IPS-18c (cell line): ENCODE measurements around the gene CABYR.
A peak's percentile ranks its signal among the peaks of the same experiment; 100 is the strongest.
"Not testable (repeated sequence)": the region's sequence is repeated elsewhere in the genome, so short reads cannot be mapped to it uniquely, and the experiment has no call there.

Experiments used
- H3K4me3 ChIP-seq: 2 replicates; pipeline ENCODE4 v1.7.0; 2013; ENCODE audit warnings: low read depth, mild to moderate bottlenecking, low read length, moderate library complexity; ENCODE audit not compliant: insufficient read depth
- H3K9me3 ChIP-seq: one replicate; pipeline ENCODE4 v1.6.1; 2013; ENCODE audit warnings: mild to moderate bottlenecking, low read length, moderate library complexity; ENCODE audit not compliant: control insufficient read depth, insufficient read depth

The CABYR gene

DNA sequence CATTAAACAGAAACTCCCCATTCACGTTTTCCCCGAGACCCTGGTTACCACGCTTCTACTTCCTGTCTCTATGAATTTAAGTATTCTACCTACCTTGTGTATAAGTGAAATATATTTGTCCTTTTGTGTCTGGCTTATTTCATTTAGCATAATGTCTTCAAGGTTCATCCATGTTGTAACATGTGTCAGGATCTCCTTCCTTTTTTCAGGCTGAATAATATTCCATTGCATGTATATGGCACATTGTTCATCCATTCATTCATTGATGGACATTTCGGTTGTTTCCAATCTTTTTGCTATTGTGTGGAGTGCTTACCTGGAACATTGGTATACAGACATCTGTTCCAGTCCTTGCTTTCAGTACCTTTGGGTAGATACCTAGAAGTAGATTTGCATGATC, 18.2 kb upstream of the CABYR start:
- H3K9me3 ChIP-seq = no peaks in the 10 kb centered on the region

GRCh38 chr18:24121625-24122024, 17.2 kb upstream of the CABYR start:
- no peak overlapping the region for H3K4me3 ChIP-seq

More for the DNA sequence above, 18.2 kb upstream of the CABYR start:
- no peak overlapping the region for H3K4me3 ChIP-seq

GRCh38 chr18:24126155-24126961, 12.5 kb upstream of the CABYR start:
- Histone ChIP-seq H3K4me3 (no peak overlapping the region), H3K9me3 (no peaks in the 10 kb centered on the region)

More at GRCh38 chr18:24121625-24122024, 17.2 kb upstream of the CABYR start:
- no peaks in the 10 kb centered on the region for H3K9me3 ChIP-seq

- H3K4me3 ChIP-seq = no peak overlapping the region
- no peaks in the 10 kb centered on the region for H3K9me3 ChIP-seq
Observed at GRCh38 chr18:24127735-24128134, 11.1 kb upstream of the CABYR start.

- H3K9me3 ChIP-seq = no peaks in the 10 kb centered on the region
- H3K4me3 ChIP-seq = no peak overlapping the region
Observed at GRCh38 chr18:24128700-24129099, 10.2 kb upstream of the CABYR start.

- Histone ChIP-seq H3K4me3 (no peak overlapping the region), H3K9me3 (no peaks in the 10 kb centered on the region)
Observed at GRCh38 chr18:24130494-24130893, 8.4 kb upstream of the CABYR start.

DNA sequence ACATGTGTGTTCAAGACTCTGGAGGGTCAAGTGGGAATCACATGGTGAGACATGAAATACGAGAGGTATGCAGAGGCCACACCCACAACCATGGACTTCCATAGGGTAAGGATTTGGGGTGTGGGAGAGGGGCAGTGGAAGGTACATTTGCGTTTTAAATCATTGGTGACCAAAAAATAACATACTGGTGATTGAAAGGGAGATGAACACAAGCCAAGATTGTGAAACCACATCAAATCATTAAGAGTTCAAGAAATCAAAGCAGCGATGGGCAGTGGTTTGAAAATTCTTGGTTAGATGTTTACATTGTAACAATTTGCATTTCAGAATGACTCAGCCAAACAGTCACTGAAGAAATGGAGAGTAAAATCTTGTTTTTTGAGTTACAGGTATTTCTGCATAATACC, 1.9 kb upstream of the CABYR start:
- H3K9me3 ChIP-seq = no peaks in the 10 kb centered on the region
- H3K4me3 ChIP-seq = no peak overlapping the region

DNA sequence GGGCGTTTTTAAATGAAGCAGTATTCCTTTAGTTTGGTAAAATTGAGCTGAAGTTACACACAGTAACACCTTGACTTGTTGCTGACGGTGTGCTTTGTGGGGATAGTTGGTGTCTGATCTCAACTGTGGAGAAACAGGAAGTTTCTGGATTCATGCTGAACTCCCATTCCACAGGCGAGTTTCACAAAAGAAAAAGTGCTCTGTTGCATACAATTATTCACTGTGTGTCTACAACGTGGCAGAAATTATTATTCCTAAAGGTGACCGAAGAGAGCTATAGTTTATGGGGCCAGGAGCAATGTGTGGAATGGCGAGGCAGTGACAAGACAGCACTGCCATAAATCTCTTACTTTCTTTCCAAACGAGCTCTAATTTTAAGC, 463 bp upstream of the CABYR start:
- Histone ChIP-seq H3K4me3 (peak overlapping the region; percentile 73), H3K9me3 (no peaks in the 10 kb centered on the region)

- Histone ChIP-seq H3K4me3 (no peak overlapping the region), H3K9me3 (no peaks in the 10 kb centered on the region)
Observed at GRCh38 chr18:24140697-24141096, 1.8 kb downstream of the CABYR start.

DNA sequence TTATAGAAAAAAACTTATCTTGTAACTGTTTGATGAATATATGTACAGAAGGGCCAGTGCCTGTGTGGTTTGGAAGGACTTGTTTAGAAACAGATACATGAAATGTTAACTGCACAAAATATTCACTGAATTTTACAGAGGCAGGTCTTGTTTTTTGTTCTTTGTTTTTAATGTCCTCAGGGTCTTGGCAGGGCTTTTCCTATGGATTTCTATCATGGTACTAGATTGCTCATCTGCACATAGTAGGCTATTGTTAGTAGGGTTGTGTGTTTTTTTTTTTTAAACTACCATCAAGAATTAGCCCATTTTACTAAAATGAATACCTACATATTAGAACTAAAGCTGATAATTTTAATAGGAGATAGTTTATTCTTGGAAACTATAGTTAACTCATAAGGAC, 3.5 kb downstream of the CABYR start:
- Histone ChIP-seq H3K4me3 (no peak overlapping the region), H3K9me3 (no peaks in the 10 kb centered on the region)

- H3K9me3 ChIP-seq = not testable (repeated sequence)
Observed at GRCh38 chr18:24149591-24149990, 10.7 kb downstream of the CABYR start.

DNA sequence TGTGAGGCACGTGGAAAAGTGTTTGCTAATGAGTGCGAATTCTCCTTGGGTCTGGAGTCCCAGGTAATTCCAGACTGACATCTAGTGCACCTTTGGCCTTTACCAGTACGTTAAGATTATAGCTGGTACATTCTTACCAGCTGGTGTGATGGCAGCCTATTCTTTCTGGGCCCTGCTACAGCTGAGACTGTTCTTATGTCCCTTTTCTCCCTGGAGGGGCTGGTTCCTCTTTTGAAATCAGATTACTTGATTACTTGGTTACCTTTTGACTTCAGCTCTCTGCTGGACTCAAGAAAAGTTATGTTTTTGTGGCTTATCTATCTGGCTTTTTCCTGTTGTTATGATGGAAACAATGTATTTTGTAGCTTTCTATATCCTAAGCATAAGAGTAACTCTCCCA, 14.5 kb downstream of the CABYR start:
- no peak overlapping the region for H3K4me3 ChIP-seq

More at GRCh38 chr18:24149591-24149990, 10.7 kb downstream of the CABYR start:
- not testable (repeated sequence) for H3K4me3 ChIP-seq

GRCh38 chr18:24157855-24158254, 19.0 kb downstream of the CABYR start:
- Histone ChIP-seq H3K9me3 (no peaks in the 10 kb centered on the region), H3K4me3 (no peak overlapping the region)

More for the DNA sequence above, 14.5 kb downstream of the CABYR start:
- H3K9me3 ChIP-seq = no peaks in the 10 kb centered on the region

GRCh38 chr18:24160086-24160485, 21.2 kb downstream of the CABYR start:
- Histone ChIP-seq H3K4me3 (no peak overlapping the region), H3K9me3 (no peaks in the 10 kb centered on the region)

- Histone ChIP-seq H3K4me3 (no peak overlapping the region), H3K9me3 (no peaks in the 10 kb centered on the region)
Observed at GRCh38 chr18:24161304-24161703, 22.4 kb downstream of the CABYR start.

- H3K4me3 ChIP-seq = no peak overlapping the region
- H3K9me3 ChIP-seq = no peaks in the 10 kb centered on the region
Observed at GRCh38 chr18:24168496-24168895, 29.6 kb downstream of the CABYR start.

DNA sequence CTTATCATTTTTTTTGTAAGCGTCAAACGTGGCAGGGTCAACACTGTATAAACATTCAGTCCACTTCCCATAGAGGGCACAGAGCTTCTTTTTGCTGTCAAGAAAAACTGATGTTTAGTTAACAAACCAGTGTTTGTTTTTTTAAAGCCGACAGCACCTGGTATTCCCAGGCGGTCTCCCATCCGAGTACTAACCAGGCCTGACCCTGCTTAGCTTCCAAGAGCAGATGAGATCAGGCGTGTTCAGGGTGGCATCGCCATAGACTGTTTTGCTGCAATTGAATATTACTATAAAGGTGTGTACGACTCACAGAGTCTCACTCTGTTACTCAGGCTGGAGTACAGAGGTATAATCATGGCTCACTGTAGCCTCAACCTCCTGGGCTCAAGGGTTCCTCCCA, 31.5 kb downstream of the CABYR start:
- Histone ChIP-seq H3K4me3 (no peak overlapping the region), H3K9me3 (no peaks in the 10 kb centered on the region)

DNA sequence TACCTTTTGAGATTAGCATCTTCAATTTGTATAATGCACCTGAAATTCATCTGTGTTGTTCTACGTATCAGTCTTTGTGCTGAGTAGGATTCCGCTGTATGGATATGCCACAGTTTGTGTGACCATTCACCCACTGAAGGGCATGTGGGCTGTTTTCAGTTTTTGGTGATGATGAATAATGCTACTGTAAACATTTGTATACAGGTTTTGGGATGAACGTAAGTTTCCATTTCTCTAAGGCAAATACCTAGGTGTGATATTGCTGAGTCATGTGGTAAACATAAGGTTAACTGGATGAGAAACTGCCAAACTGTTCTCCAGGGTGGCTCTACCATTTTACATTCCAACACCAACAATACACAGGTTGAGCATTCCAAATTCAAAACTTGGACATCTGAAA, 35.1 kb downstream of the CABYR start:
- H3K4me3 ChIP-seq = no peak overlapping the region
- no peaks in the 10 kb centered on the region for H3K9me3 ChIP-seq
